Mesodermal cell (in vitro differentiated cells): ENCODE results near the gene OR8D4. TPM values are rescaled to one million over a fixed set of nuclear protein-coding genes. Genes with fewer than 3 reads are reported as not detected.
"Not testable (repeated sequence)": the region's sequence is repeated elsewhere in the genome, so short reads cannot be mapped to it uniquely, and the experiment has no call there.

Source experiments
- H3K27ac ChIP-seq: 2 replicates; pipeline ENCODE4 v1.7.0; 2013; ENCODE audit warnings: mild to moderate bottlenecking, low read depth, low read length, moderate library complexity; ENCODE audit not compliant: severe bottlenecking
- H3K36me3 ChIP-seq: 2 replicates; pipeline ENCODE4 v1.7.1; 2013; ENCODE audit warnings: mild to moderate bottlenecking, low read length, moderate library complexity; ENCODE audit not compliant: control insufficient read depth, insufficient read depth
- H3K4me1 ChIP-seq: one replicate; pipeline ENCODE4 v1.7.1; 2013; ENCODE audit warnings: mild to moderate bottlenecking, low read length; ENCODE audit not compliant: insufficient read depth, control insufficient read depth, poor library complexity, severe bottlenecking
- H3K4me3 ChIP-seq: 2 replicates; pipeline ENCODE4 v1.7.0; 2013; ENCODE audit warnings: low read length, control low read depth, mild to moderate bottlenecking; ENCODE audit not compliant: insufficient read depth, poor library complexity, severe bottlenecking; ENCODE audit errors: extremely low read depth
- H3K9me3 ChIP-seq: 2 replicates; pipeline ENCODE4 v1.7.1; 2013; ENCODE audit warnings: mild to moderate bottlenecking, low read length, moderate library complexity; ENCODE audit not compliant: control insufficient read depth
- WGBS, 2 experiments: methylation state at CpG; one replicate each; pipeline ENCODE4 v1.1.5; 2013; ENCODE audit warnings: missing lambda C conversion rate in 2 of 2; ENCODE audit not compliant: insufficient coverage in 2 of 2; 5-methylcytosine and 5-hydroxymethylcytosine counted together
- polyA plus RNA-seq, 2 experiments: library from polyadenylated mRNA; stranded (reverse); fragments of 50-300 nt; gene quantifications; one replicate each; pipeline ENCODE4 v1.2.3, GENCODE V29; 2013

The OR8D4 gene
- not detected for polyA plus RNA-seq (2013, experiment 1 of 2)
- not detected for polyA plus RNA-seq (2013, experiment 2 of 2)

GRCh38 chr11:123901867-123902266 is at the start of gene OR8D4:
OR8D4 (plus strand) TSS chr11:123902167; CDS start chr11:123906432, 4,265 bp downstream.
- no peak within 1 kb of the TSS for H3K4me3 ChIP-seq
- no peaks in the 10 kb centered on the region for H3K9me3 ChIP-seq
- no peaks in the 10 kb centered on the region for H3K36me3 ChIP-seq
- H3K4me1 ChIP-seq = no peaks in the 10 kb centered on the region
- no peak within 1 kb of the TSS for H3K27ac ChIP-seq
- 80% methylated on average over 1 of the region's 1 CpG; no CpG with 5 or more reads in 1 of the 2 experiments for WGBS, 2 experiments

- Histone ChIP-seq H3K9me3 (no peaks in the 10 kb centered on the region), H3K36me3 (no peaks in the 10 kb centered on the region), H3K4me3 (no peak overlapping the region), H3K4me1 (no peaks in the 10 kb centered on the region), H3K27ac (no peak overlapping the region)
These were observed 49.6 kb upstream of the OR8D4 start for GRCh38 chr11:123852321-123852720.

- H3K4me1 ChIP-seq = no peaks in the 10 kb centered on the region
- 63 to 81% methylated on average over 2 of the region's 2 CpGs for WGBS, 2 experiments
- no peak overlapping the region for H3K4me3 ChIP-seq
- no peak overlapping the region for H3K27ac ChIP-seq
- H3K9me3 ChIP-seq = no peaks in the 10 kb centered on the region
- H3K36me3 ChIP-seq = no peaks in the 10 kb centered on the region
These were observed 48.9 kb upstream of the OR8D4 start for GRCh38 chr11:123853038-123853437.

GRCh38 chr11:123856444-123856843 is 45.5 kb upstream of the OR8D4 start:
- H3K9me3 ChIP-seq = no peaks in the 10 kb centered on the region
- H3K27ac ChIP-seq = no peak overlapping the region
- no peaks in the 10 kb centered on the region for H3K36me3 ChIP-seq
- no peak overlapping the region for H3K4me3 ChIP-seq
- no peaks in the 10 kb centered on the region for H3K4me1 ChIP-seq
- 100% methylated on average over 1 of the region's 2 CpGs; no CpG with 5 or more reads in 1 of the 2 experiments for WGBS, 2 experiments

- Histone ChIP-seq H3K9me3 (no peaks in the 10 kb centered on the region), H3K4me1 (no peaks in the 10 kb centered on the region), H3K27ac (no peak overlapping the region), H3K36me3 (no peaks in the 10 kb centered on the region), H3K4me3 (no peak overlapping the region)
- WGBS, 2 experiments = no CpG with 5 or more reads among the region's 2 CpGs
These were observed 42.2 kb upstream of the OR8D4 start for GRCh38 chr11:123859731-123860130.

GRCh38 chr11:123865293-123865692 is 36.7 kb upstream of the OR8D4 start:
- not testable (repeated sequence) for H3K27ac ChIP-seq, H3K4me3 ChIP-seq, H3K9me3 ChIP-seq, H3K36me3 ChIP-seq, H3K4me1 ChIP-seq
- 5 to 28% methylated on average over 3 to 4 of the region's 7 CpGs for WGBS, 2 experiments

GRCh38 chr11:123867795-123868194 is 34.2 kb upstream of the OR8D4 start:
- H3K9me3 ChIP-seq, H3K27ac ChIP-seq, H3K4me1 ChIP-seq, H3K4me3 ChIP-seq, H3K36me3 ChIP-seq: not testable (repeated sequence)
- 90 to 100% methylated on average over 2 to 7 of the region's 9 CpGs for WGBS, 2 experiments

GRCh38 chr11:123880912-123881311 is 21.1 kb upstream of the OR8D4 start:
- Histone ChIP-seq H3K36me3 (no peaks in the 10 kb centered on the region), H3K27ac (no peak overlapping the region), H3K4me1 (no peaks in the 10 kb centered on the region), H3K9me3 (no peaks in the 10 kb centered on the region), H3K4me3 (no peak overlapping the region)
- no CpG with 5 or more reads among the region's 4 CpGs for WGBS, 2 experiments

- 94 to 95% methylated on average over 2 of the region's 3 CpGs for WGBS, 2 experiments
- H3K4me1 ChIP-seq = no peaks in the 10 kb centered on the region
These were observed 16.4 kb upstream of the OR8D4 start, which contains the start of gene TMEM225 for GRCh38 chr11:123885570-123885969. TMEM225 (minus strand) TSS chr11:123885670; CDS start chr11:123885425, 245 bp downstream.

GRCh38 chr11:123892031-123892430 is 9.9 kb upstream of the OR8D4 start:
- Histone ChIP-seq H3K4me3 (no peak overlapping the region), H3K9me3 (no peaks in the 10 kb centered on the region), H3K4me1 (no peaks in the 10 kb centered on the region), H3K36me3 (no peaks in the 10 kb centered on the region), H3K27ac (no peak overlapping the region)

More at GRCh38 chr11:123885570-123885969, 16.4 kb upstream of the OR8D4 start, which contains the start of gene TMEM225:
- no peak within 1 kb of the TSS for H3K27ac ChIP-seq
- H3K4me3 ChIP-seq = no peak within 1 kb of the TSS
- no peaks in the 10 kb centered on the region for H3K36me3 ChIP-seq
- H3K9me3 ChIP-seq = no peaks in the 10 kb centered on the region

GRCh38 chr11:123899792-123900191 is 2.2 kb upstream of the OR8D4 start:
- WGBS, 2 experiments = 78% methylated on average over 2 of the region's 3 CpGs; no CpG with 5 or more reads in 1 of the 2 experiments
- H3K27ac ChIP-seq = no peak overlapping the region
- H3K9me3 ChIP-seq = no peaks in the 10 kb centered on the region
- no peaks in the 10 kb centered on the region for H3K36me3 ChIP-seq
- H3K4me3 ChIP-seq = no peak overlapping the region
- H3K4me1 ChIP-seq = no peaks in the 10 kb centered on the region
